GM10266 (cell line): ENCODE measurements around the gene LRRC49.
"Not testable (repeated sequence)": the region's sequence is repeated elsewhere in the genome, so short reads cannot be mapped to it uniquely, and the experiment has no call there.

Experiments
- DNase-seq: peaks from one replicate; pipeline ENCODE4 v3.0.0; 2012; ENCODE audit errors: extremely low spot score
- TF ChIP-seq, protein P1 (sequence below): IDR thresholded peaks from 2 replicates; pipeline ENCODE4 v1.5.1; 2012; ENCODE audit warnings: mild to moderate bottlenecking, low read depth; ENCODE audit not compliant: control insufficient read depth, insufficient read depth; ENCODE audit errors: missing control alignments

LRRC49 gene

GRCh38 chr15:70931821-70932220 is 39.2 kb downstream of the LRRC49 start:
- DNase-seq = no peak
- TF ChIP-seq, protein P1, sequence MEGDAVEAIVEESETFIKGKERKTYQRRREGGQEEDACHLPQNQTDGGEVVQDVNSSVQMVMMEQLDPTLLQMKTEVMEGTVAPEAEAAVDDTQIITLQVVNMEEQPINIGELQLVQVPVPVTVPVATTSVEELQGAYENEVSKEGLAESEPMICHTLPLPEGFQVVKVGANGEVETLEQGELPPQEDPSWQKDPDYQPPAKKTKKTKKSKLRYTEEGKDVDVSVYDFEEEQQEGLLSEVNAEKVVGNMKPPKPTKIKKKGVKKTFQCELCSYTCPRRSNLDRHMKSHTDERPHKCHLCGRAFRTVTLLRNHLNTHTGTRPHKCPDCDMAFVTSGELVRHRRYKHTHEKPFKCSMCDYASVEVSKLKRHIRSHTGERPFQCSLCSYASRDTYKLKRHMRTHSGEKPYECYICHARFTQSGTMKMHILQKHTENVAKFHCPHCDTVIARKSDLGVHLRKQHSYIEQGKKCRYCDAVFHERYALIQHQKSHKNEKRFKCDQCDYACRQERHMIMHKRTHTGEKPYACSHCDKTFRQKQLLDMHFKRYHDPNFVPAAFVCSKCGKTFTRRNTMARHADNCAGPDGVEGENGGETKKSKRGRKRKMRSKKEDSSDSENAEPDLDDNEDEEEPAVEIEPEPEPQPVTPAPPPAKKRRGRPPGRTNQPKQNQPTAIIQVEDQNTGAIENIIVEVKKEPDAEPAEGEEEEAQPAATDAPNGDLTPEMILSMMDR = no peak

DNA sequence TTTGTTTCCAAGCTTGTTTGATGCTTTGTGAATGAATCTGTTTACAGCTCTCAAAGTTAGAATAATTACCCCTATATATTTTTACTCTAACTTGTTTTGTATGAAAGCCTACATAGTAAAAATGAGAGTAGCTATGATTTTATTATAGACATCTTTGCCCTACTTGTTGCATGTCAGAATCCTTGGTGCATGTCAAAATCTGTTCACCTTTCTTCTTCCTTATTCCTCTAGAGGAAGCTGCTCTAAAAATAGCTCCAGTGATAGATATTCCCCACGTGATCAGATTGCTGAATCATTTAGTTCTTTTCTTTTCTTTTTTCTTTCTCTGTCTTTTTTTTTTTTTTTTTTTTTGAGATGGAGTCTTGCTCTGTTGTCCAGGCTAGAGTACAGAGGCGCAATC is 39.8 kb downstream of the LRRC49 start:
- no peak for DNase-seq
- TF ChIP-seq, protein P1 = no peak

DNA sequence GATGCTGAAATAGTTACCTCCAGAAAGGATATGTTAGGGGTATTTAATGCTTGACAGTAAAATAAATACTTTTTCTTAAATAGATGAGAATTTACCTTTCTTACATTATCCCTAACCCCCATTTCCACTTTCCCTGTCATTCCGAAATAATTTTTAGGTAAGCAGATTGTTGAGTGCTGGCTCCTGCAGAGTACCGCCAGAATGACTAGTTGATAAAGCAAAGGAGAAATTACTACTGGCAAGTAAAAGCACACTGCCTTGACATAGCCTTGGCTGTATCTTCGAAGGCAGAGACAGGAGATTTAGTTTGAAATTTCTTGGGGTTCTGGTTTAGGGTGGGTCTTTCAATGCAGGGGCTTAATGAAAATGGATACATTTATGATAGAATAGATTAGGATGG is 40.8 kb downstream of the LRRC49 start:
- DNase-seq = no peak
- TF ChIP-seq, protein P1 = no peak

- TF ChIP-seq, protein P1 = no peak
- DNase-seq = no peak
Measured at GRCh38 chr15:70935631-70936030, 43.0 kb downstream of the LRRC49 start.

GRCh38 chr15:70936326-70936725 is 43.7 kb downstream of the LRRC49 start:
- TF ChIP-seq, protein P1 = no peak
- no peak for DNase-seq

- DNase-seq = not testable (repeated sequence)
Measured at GRCh38 chr15:70943285-70943684, 50.7 kb downstream of the LRRC49 start.

GRCh38 chr15:70947351-70948335 is 55.0 kb downstream of the LRRC49 start:
- no peak for DNase-seq
- TF ChIP-seq, protein P1 = no peak
